Uterus (tissue), 2 donors: ENCODE results near the gene TBC1D5.

Experiments used
- CTCF ChIP-seq, 4 experiments: fragments of 200-600 bp in 2 of 4; fragments of 450-650 bp in 2 of 4; sonication (generic) in 2 of 4; IDR thresholded peaks; one replicate each; pipeline ENCODE4 v1.5.1; 2016 to 2019; ENCODE audit warnings: antibody characterized with exemption in 4 of 4, mild to moderate bottlenecking in 2 of 4, moderate library complexity in 1 of 4
- POLR2A ChIP-seq, 2 donors: fragments of 450-650 bp; IDR thresholded peaks; one replicate each; pipeline ENCODE4 v1.6.1; 2016; ENCODE audit warnings: antibody characterized with exemption in 2 of 2, mild to moderate bottlenecking in 1 of 2, moderate library complexity in 1 of 2

- TF ChIP-seq CTCF (IDR thresholded peaks at IDR 0.05) = no peak
- TF ChIP-seq POLR2A (IDR thresholded peaks at IDR 0.05) = no peak
Observed at GRCh38 chr3:17542591-17542990, 199.8 kb downstream of the TBC1D5 start.
